Neuronal stem cell (in vitro differentiated cells): ENCODE data around the gene LSR.
A peak's percentile ranks its signal among the peaks of the same experiment; 100 is the strongest.

ENCODE experiments used
- DNase-seq: peaks from one replicate; pipeline ENCODE4 v3.0.0-alpha.2; 2013; ENCODE audit warnings: low spot score
- H2AFZ ChIP-seq: one replicate; pipeline ENCODE4 v1.6.1; 2013; ENCODE audit warnings: mild to moderate bottlenecking, low read length, inconsistent platforms
- H2AK5ac ChIP-seq: 2 replicates; pipeline ENCODE4 v1.6.1; 2013; ENCODE audit warnings: low read depth, mild to moderate bottlenecking, inconsistent platforms, low read length, moderate library complexity, mixed read lengths
- H2BK120ac ChIP-seq: 2 replicates; pipeline ENCODE4 v1.6.1; 2013; ENCODE audit warnings: low read depth, mild to moderate bottlenecking, inconsistent platforms, low read length, moderate library complexity, mixed read lengths
- H2BK12ac ChIP-seq: one replicate; pipeline ENCODE4 v1.6.1; 2013; ENCODE audit warnings: low read length, inconsistent platforms
- H2BK15ac ChIP-seq: 2 replicates; pipeline ENCODE4 v1.6.1; 2013; ENCODE audit warnings: mild to moderate bottlenecking, low read length, inconsistent platforms, mixed read lengths
- H2BK5ac ChIP-seq: one replicate; pipeline ENCODE4 v1.6.1; 2013; ENCODE audit warnings: inconsistent platforms, mild to moderate bottlenecking, low read length, moderate library complexity
- H3K14ac ChIP-seq: one replicate; pipeline ENCODE4 v1.6.1; 2013; ENCODE audit warnings: low read length, inconsistent platforms
- H3K18ac ChIP-seq: 2 replicates; pipeline ENCODE4 v1.6.1; 2013; ENCODE audit warnings: low read length, inconsistent platforms
- H3K23ac ChIP-seq: 2 replicates; pipeline ENCODE4 v1.6.1; 2013; ENCODE audit warnings: low read depth, mild to moderate bottlenecking, mixed read lengths, low read length, inconsistent platforms; ENCODE audit not compliant: poor library complexity
- H3K27ac ChIP-seq: replicated peaks from 3 replicates; pipeline ENCODE4 v1.5.1; 2013; ENCODE audit warnings: low read length, inconsistent platforms
- H3K27me3 ChIP-seq, 3 experiments: 2 replicates each; pipeline ENCODE4 v1.6.1; 2013; ENCODE audit warnings: low read length in 3 of 3, mild to moderate bottlenecking in 2 of 3, inconsistent platforms in 1 of 3, low read depth in 1 of 3, mixed read lengths in 1 of 3, moderate library complexity in 1 of 3; ENCODE audit not compliant: control insufficient read depth in 3 of 3, insufficient read depth in 3 of 3
- H3K36me3 ChIP-seq, 2 donors: replicated peaks in 1 of 2; 2 replicates each; pipeline ENCODE4 v1.6.1; 2013; ENCODE audit warnings: low read length in 2 of 2; ENCODE audit not compliant: control insufficient read depth in 2 of 2, insufficient read depth in 2 of 2
- H3K4ac ChIP-seq: 2 replicates; pipeline ENCODE4 v1.6.1; 2013; ENCODE audit warnings: inconsistent platforms, mild to moderate bottlenecking, low read length, moderate library complexity
- H3K4me1 ChIP-seq, 2 donors: 1 replicate in 1 of 2; 2 replicates in 1 of 2; pipeline ENCODE4 v1.6.1; 2013; ENCODE audit warnings: low read length in 2 of 2, low read depth in 1 of 2; ENCODE audit not compliant: control insufficient read depth in 2 of 2, insufficient read depth in 1 of 2
- H3K4me2 ChIP-seq: one replicate; pipeline ENCODE4 v1.6.1; 2013; ENCODE audit warnings: mild to moderate bottlenecking, low read length, inconsistent platforms; ENCODE audit not compliant: insufficient read depth, poor library complexity, severe bottlenecking
- H3K4me3 ChIP-seq, 2 donors: 2 replicates each; pipeline ENCODE4 v1.5.1; 2013; ENCODE audit warnings: low read length in 2 of 2, mild to moderate bottlenecking in 2 of 2, inconsistent platforms in 1 of 2, moderate library complexity in 1 of 2
- H3K79me1 ChIP-seq: one replicate; pipeline ENCODE4 v1.6.1; 2013; ENCODE audit warnings: low read depth, mild to moderate bottlenecking, inconsistent platforms, low read length, moderate library complexity
- H3K9ac ChIP-seq: one replicate; pipeline ENCODE4 v1.6.1; 2013; ENCODE audit warnings: mild to moderate bottlenecking, low read depth, low read length, inconsistent platforms; ENCODE audit not compliant: poor library complexity
- H3K9me3 ChIP-seq, 2 donors: replicated peaks in 1 of 2; 2 replicates each; pipeline versions ENCODE3 to v1.6.1; 2013; ENCODE audit warnings: low read length in 2 of 2, mild to moderate bottlenecking in 2 of 2, inconsistent platforms in 1 of 2, low read depth in 1 of 2, mixed read lengths in 1 of 2, moderate library complexity in 1 of 2; ENCODE audit not compliant: control insufficient read depth in 2 of 2, insufficient read depth in 1 of 2
- H4K8ac ChIP-seq: one replicate; pipeline ENCODE4 v1.6.1; 2013; ENCODE audit warnings: low read depth, mild to moderate bottlenecking, inconsistent platforms, low read length, moderate library complexity
- H4K91ac ChIP-seq: one replicate; pipeline ENCODE4 v1.6.1; 2013; ENCODE audit warnings: low read length, low read depth, mild to moderate bottlenecking, inconsistent platforms; ENCODE audit not compliant: poor library complexity
- WGBS, 2 donors: extraction: QIAGEN DNeasy Blood & Tissue Kit; methylation state at CpG; one replicate each; pipeline ENCODE4 v1.1.7; 2013; ENCODE audit warnings: missing lambda C conversion rate in 2 of 2, mixed read lengths in 1 of 2; ENCODE audit not compliant: insufficient read length in 2 of 2, insufficient replicate concordance in 1 of 2; ENCODE audit errors: extremely low coverage in 2 of 2; 5-methylcytosine and 5-hydroxymethylcytosine counted together

Gene LSR

GRCh38 chr19:35293808-35294207, 45.0 kb downstream of the LSR start:
- Histone ChIP-seq H3K14ac (peak overlapping the region; percentile 31), H4K91ac (no peak overlapping the region), H3K36me3 (peaks cover 0 to 3% of the 10 kb centered on the region in 2 donors), H3K4me1 (peaks cover 0 to 19% of the 10 kb centered on the region in 2 donors), H2BK12ac (no peak overlapping the region), H3K27ac (no peak overlapping the region), H3K79me1 (peaks cover 10% of the 10 kb centered on the region), H3K9ac (no peak overlapping the region), H4K8ac (no peak overlapping the region), H2BK5ac (peak overlapping the region; percentile 22), H3K4me3 (no peak overlapping the region), H2AFZ (no peak overlapping the region), H3K18ac (peak overlapping the region; percentile 88), H3K4ac (no peak overlapping the region), H2AK5ac (peak overlapping the region; percentile 15), H3K23ac (peak overlapping the region; percentile 68), H3K27me3 (peaks cover 0 to 19% (median 10%) of the 10 kb centered on the region in 3 experiments), H2BK120ac (no peak overlapping the region), H2BK15ac (peak overlapping the region; percentile 64), H3K4me2 (no peak overlapping the region), H3K9me3 (peaks cover 0 to 11% of the 10 kb centered on the region in 2 donors)
- no CpG with 5 or more reads among the region's 17 CpGs for WGBS, 2 donors
- DNase-seq = no peak

GRCh38 chr19:35294328-35294727, 45.5 kb downstream of the LSR start:
- no peak overlapping the region for H3K4me3 ChIP-seq
- H3K4me2 ChIP-seq = no peak overlapping the region
- no peak overlapping the region for H4K91ac ChIP-seq
- H2BK12ac ChIP-seq = no peak overlapping the region
- H3K36me3 ChIP-seq = peaks cover 0 to 3% of the 10 kb centered on the region in 2 donors
- H3K14ac ChIP-seq = no peak overlapping the region
- peaks cover 0 to 19% of the 10 kb centered on the region in 2 donors for H3K4me1 ChIP-seq
- H3K9ac ChIP-seq = no peak overlapping the region
- peak overlapping the region; percentile 64 for H2BK15ac ChIP-seq
- no peak overlapping the region for H3K18ac ChIP-seq
- peaks cover 0 to 12% of the 10 kb centered on the region in 2 donors for H3K9me3 ChIP-seq
- no peak overlapping the region for H4K8ac ChIP-seq
- H2BK120ac ChIP-seq = no peak overlapping the region
- no peak overlapping the region for H3K27ac ChIP-seq
- H3K79me1 ChIP-seq = peaks cover 10% of the 10 kb centered on the region
- DNase-seq = no peak
- peak overlapping the region; percentile 15 for H2AK5ac ChIP-seq
- H2BK5ac ChIP-seq = peak overlapping the region; percentile 22
- no CpG with 5 or more reads among the region's 3 CpGs for WGBS, 2 donors
- H3K23ac ChIP-seq = peak overlapping the region; percentile 68
- no peak overlapping the region for H2AFZ ChIP-seq
- H3K4ac ChIP-seq = no peak overlapping the region
- peaks cover 0 to 19% (median 10%) of the 10 kb centered on the region in 3 experiments for H3K27me3 ChIP-seq

GRCh38 chr19:35294859-35295791, 46.3 kb downstream of the LSR start:
- no CpG with 5 or more reads among the region's 25 CpGs for WGBS, 2 donors
- DNase-seq = no peak

More at GRCh38 chr19:35294859-35295791, 46.3 kb downstream of the LSR start:
- H3K36me3 ChIP-seq = peaks cover 0 to 3% of the 10 kb centered on the region in 2 donors
- H3K14ac ChIP-seq = peak overlapping the region; percentile 85
- H3K4me3 ChIP-seq = no peak overlapping the region
- H3K18ac ChIP-seq = peak overlapping the region; percentile 83
- no peak overlapping the region for H3K9ac ChIP-seq
- peak overlapping the region; percentile 63 for H3K23ac ChIP-seq
- H2BK5ac ChIP-seq = peak overlapping the region; percentile 73
- peaks cover 0 to 12% of the 10 kb centered on the region in 2 donors for H3K9me3 ChIP-seq
- H4K91ac ChIP-seq = no peak overlapping the region
- no peak overlapping the region for H2AFZ ChIP-seq
- H2BK12ac ChIP-seq = peak overlapping the region; percentile 49
- no peak overlapping the region for H3K27ac ChIP-seq
- peak overlapping the region; percentile 74 for H2BK15ac ChIP-seq
- peaks cover 0 to 19% of the 10 kb centered on the region in 2 donors for H3K4me1 ChIP-seq
- H2BK120ac ChIP-seq = no peak overlapping the region
- H2AK5ac ChIP-seq = peak overlapping the region; percentile 68
- H3K4ac ChIP-seq = no peak overlapping the region
- no peak overlapping the region for H3K4me2 ChIP-seq
- H3K79me1 ChIP-seq = peaks cover 10% of the 10 kb centered on the region
- H4K8ac ChIP-seq = peak overlapping the region; percentile 5
- peaks cover 0 to 19% (median 10%) of the 10 kb centered on the region in 3 experiments for H3K27me3 ChIP-seq
